PC-3 (cell line): ENCODE measurements around the gene TBC1D28.

Experiments used
- EZH2 ChIP-seq: fragments of 300-600 bp; sonication (generic); IDR thresholded peaks from one replicate; pipeline ENCODE4 v1.6.1; 2017; ENCODE audit warnings: antibody characterized with exemption, mild to moderate bottlenecking, low read length; ENCODE audit not compliant: unreplicated experiment
- EZH2phosphoT487 ChIP-seq: fragments of 300-600 bp; sonication (generic); IDR thresholded peaks from 2 replicates; pipeline ENCODE4 v1.6.1; 2018; ENCODE audit warnings: mild to moderate bottlenecking, antibody characterized with exemption, low read length, borderline replicate concordance
- TF ChIP-seq, protein P1 (sequence below): fragments of 300-600 bp; sonication (generic); conservative IDR thresholded peaks from 2 replicates; pipeline ENCODE4 v1.5.1; 2017; ENCODE audit warnings: antibody characterized with exemption, low read depth, mild to moderate bottlenecking, low read length

DNA sequence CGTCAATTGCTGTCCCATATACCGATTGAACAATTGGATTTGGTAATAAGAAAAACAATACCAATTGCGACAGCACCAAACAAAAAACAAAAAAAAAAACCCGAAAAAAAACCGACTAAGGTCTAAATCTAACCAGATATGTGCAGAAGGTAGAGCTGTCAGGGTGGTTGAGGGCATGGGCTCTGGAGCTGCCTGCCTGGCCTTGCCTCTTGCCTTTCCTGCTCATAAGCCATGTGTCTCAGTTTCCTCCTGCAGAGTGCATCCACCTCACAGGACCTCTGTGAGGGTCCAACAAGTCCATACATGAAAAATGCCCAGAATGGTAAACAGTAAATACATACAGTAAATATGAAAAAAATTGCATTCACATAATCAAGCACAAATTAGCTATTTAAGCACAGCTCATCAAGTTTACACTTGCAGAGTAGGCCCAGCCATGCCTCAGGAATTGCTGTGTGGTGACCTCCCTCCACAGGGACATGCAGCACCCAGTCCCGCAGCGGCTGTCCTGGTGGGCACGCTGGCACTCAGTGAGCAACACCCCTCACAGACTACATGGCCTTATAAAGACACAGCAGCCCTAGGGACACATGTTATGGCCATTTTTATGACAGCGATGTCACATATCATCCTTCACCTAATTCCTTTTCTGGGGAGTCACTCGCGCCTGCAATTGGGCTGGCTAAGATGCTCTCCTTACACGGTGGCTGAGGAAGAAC, 17.9 kb downstream of the TBC1D28 start:
- TF ChIP-seq, protein P1, sequence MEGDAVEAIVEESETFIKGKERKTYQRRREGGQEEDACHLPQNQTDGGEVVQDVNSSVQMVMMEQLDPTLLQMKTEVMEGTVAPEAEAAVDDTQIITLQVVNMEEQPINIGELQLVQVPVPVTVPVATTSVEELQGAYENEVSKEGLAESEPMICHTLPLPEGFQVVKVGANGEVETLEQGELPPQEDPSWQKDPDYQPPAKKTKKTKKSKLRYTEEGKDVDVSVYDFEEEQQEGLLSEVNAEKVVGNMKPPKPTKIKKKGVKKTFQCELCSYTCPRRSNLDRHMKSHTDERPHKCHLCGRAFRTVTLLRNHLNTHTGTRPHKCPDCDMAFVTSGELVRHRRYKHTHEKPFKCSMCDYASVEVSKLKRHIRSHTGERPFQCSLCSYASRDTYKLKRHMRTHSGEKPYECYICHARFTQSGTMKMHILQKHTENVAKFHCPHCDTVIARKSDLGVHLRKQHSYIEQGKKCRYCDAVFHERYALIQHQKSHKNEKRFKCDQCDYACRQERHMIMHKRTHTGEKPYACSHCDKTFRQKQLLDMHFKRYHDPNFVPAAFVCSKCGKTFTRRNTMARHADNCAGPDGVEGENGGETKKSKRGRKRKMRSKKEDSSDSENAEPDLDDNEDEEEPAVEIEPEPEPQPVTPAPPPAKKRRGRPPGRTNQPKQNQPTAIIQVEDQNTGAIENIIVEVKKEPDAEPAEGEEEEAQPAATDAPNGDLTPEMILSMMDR: no peak
- no peak for TF ChIP-seq EZH2phosphoT487
- TF ChIP-seq EZH2: no peak
